Measurements from ENCODE around the gene NCAN. TPM values are rescaled to one million over a fixed set of nuclear protein-coding genes. Genes with fewer than 3 reads are reported as not detected.
A peak's percentile ranks its signal among the peaks of the same experiment; 100 is the strongest.

NCAN gene
- total and polyA plus RNA-seq, 2 of the 8 experiments (the other 6 are each of a cell fraction or from before 2014, with no cell fraction given), result 2.7 TPM

DNA sequence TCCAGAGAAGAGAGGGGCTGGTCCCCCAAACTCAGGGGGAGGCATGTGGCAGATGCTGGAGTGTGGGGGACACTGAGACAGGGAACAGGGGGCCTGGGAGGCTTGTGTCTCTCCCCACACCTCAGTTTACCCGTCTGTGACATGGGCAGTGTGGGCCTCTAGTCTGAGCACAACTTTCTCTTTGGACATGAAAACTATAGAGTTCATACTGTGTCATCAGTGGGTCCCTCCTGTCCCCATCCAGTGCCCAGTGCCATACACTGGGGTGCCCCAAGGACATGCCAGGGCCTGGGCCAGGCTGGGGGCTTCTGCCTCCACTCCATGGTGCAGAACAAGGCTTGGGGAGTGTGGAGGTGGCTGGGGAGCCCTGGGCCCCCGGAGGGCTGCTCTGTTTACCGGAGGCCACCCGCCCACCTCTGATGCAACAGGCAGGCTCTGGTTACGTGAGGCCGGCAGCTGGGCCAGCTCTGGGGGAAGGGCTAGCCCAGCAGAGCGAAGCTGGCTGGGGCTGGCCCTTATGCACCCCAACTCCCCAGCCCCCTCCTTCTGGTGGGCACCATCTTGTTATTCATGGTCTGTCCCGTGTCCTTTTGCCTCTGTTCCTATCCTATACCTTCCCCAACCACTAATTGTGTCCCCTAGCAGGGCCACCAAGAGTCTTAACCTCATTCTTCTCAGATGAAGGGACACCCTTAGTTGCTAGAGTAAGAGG is 39.8 kb upstream of the NCAN start:
- no peak overlapping the region for H3K14ac ChIP-seq (ENCODE audit: insufficient read length)
- no peak overlapping the region for H2BK20ac ChIP-seq (ENCODE audit: low read length)
- no peak overlapping the region for H3K4me3 ChIP-seq (ENCODE audit: extremely low read depth in 1 of 4, insufficient read depth in 2 of 4, low read depth in 3 of 4, low read length in 4 of 4)
- 65% methylated on average over 3 of the region's 8 CpGs; no CpG with 5 or more reads in 1 of the 2 experiments for whole genome bisulfite sequencing, 2 experiments (ENCODE audit: extremely low coverage in 1 of 2, insufficient coverage in 1 of 2, insufficient read length in 1 of 2, insufficient replicate concordance in 2 of 2, low coverage in 1 of 2, low lambda C conversion rate in 2 of 2, missing lambda C conversion rate in 1 of 2)
- DNase-seq (ENCODE audit: low read depth in 1 of 2, low spot score in 2 of 2), result no peak
- CTCF ChIA-PET (ENCODE audit: partially characterized antibody), result interaction anchor here (1.4 to 7.1 kb wide), 4 partner anchors 13 to 120 kb away, joined by 5 to 109 read pairs (median 53); no protein-coding TSS in a partner anchor
- H2AK5ac ChIP-seq (ENCODE audit: low read depth, low read length), result peak overlapping the region; percentile 82; the same call in 1 of the 2 replicates
- H3K23ac ChIP-seq (ENCODE audit: insufficient read length), result no peak overlapping the region
- POLR2A ChIA-PET (ENCODE audit: partially characterized antibody), result interaction anchor here (1.8 to 11.8 kb wide), 4 partner anchors 9 to 25 kb away, joined by 6 to 133 read pairs (median 14); partner anchors contain the start of gene BORCS8
- peak overlapping the region; percentile 62; the same call in 1 of the 2 replicates for H4K8ac ChIP-seq (ENCODE audit: extremely low read depth, insufficient read depth, low read length)
- no peak for FAIRE-seq
- no peaks in the 10 kb centered on the region for H3K9me3 ChIP-seq (ENCODE audit: insufficient read depth in 2 of 2, low read depth in 1 of 2, low read length in 1 of 2)
- H3K27ac ChIP-seq (ENCODE audit: low read depth, low read length), result no peak overlapping the region
- no peaks in the 10 kb centered on the region for H3K79me2 ChIP-seq (ENCODE audit: control insufficient read depth in 1 of 2, insufficient read depth in 2 of 2, low read length in 2 of 2)
- H3K4ac ChIP-seq (replicated peaks; ENCODE audit: insufficient read length, low read depth, low read length), result no peak overlapping the region
- no peak overlapping the region for H2AFZ ChIP-seq (ENCODE audit: low read length)
- H4K5ac ChIP-seq (ENCODE audit: insufficient read length, low read depth, low read length), result peak overlapping the region; percentile 41
- no peak overlapping the region for H3K56ac ChIP-seq (replicated peaks; ENCODE audit: insufficient read length, low read depth, low read length)
- H4K20me1 ChIP-seq (replicated peaks in 1 of 2; ENCODE audit: control insufficient read depth in 1 of 2, insufficient read depth in 2 of 2, low read length in 2 of 2), result peaks cover 0 to 12% of the 10 kb centered on the region in 2 experiments
- H3K79me1 ChIP-seq (ENCODE audit: low read depth, low read length), result no peaks in the 10 kb centered on the region
- no peak overlapping the region for H3K9ac ChIP-seq (replicated peaks in 1 of 4; ENCODE audit: extremely low read depth in 1 of 4, low read depth in 3 of 4, low read length in 3 of 4)
- H3K4me1 ChIP-seq (replicated peaks in 1 of 4; ENCODE audit: control insufficient read depth in 3 of 4, insufficient read depth in 4 of 4, low read length in 3 of 4), result peaks cover 0 to 23% (median 11%) of the 10 kb centered on the region in 4 experiments; a peak in 6 of 7 replicates
- H3K36me3 ChIP-seq (ENCODE audit: control insufficient read depth in 2 of 4, insufficient read depth in 4 of 4, low read length in 3 of 4), result no peaks in the 10 kb centered on the region; a peak in 1 of 8 replicates
- H4K91ac ChIP-seq (replicated peaks; ENCODE audit: insufficient read length, low read length), result no peak overlapping the region
- H3K23me2 ChIP-seq (ENCODE audit: low read depth, low read length), result peaks cover 7% of the 10 kb centered on the region; the same call in 1 of the 2 replicates
- H2BK12ac ChIP-seq (ENCODE audit: low read depth, low read length), result 0 out of 2 replicates have a peak overlapping the region, but pooled peaks have one; percentile 11
- H2BK120ac ChIP-seq (replicated peaks; ENCODE audit: low read depth, low read length), result no peak overlapping the region
- peaks cover 2 to 16% (median 11%) of the 10 kb centered on the region in 4 experiments for H3K27me3 ChIP-seq (replicated peaks in 1 of 4; ENCODE audit: control insufficient read depth in 3 of 4, extremely low read depth in 1 of 4, insufficient read depth in 3 of 4, low read length in 3 of 4)
- no peak overlapping the region for H2BK15ac ChIP-seq (ENCODE audit: low read length)
- peak; percentile 85 for TF ChIP-seq CEBPB (IDR thresholded peaks at IDR 0.05; ENCODE audit: low read depth, low read length)
- no peak for TF ChIP-seq SIN3A (conservative IDR thresholded peaks at IDR 0.05 in 1 of 2, IDR thresholded peaks at IDR 0.05 in 1 of 2; ENCODE audit: low read depth in 1 of 2, low read length in 2 of 2)
- no peak for TF ChIP-seq BACH1 (IDR thresholded peaks at IDR 0.05; ENCODE audit: low read length)
- no peak for TF ChIP-seq KDM4A (IDR thresholded peaks at IDR 0.05; ENCODE audit: low read depth, low read length, severe bottlenecking)
- no peak overlapping the region; the same call in 1 of the 2 replicates for H3K18ac ChIP-seq (ENCODE audit: extremely low read depth, low read length)
- H2BK5ac ChIP-seq (ENCODE audit: low read depth, low read length), result no peak overlapping the region
- H3K4me2 ChIP-seq (ENCODE audit: insufficient read depth in 1 of 2, low read depth in 2 of 2, low read length in 2 of 2), result peak overlapping the region; percentile 11 to 21; a peak in 2 of 4 replicates
